Cardiac ventricle fibroblast (primary cell): ENCODE measurements around the gene MFSD1. TPM values are rescaled to one million over a fixed set of nuclear protein-coding genes. Genes with fewer than 3 reads are reported as not detected.

Experiments
- total RNA-seq: library from RNA; depleted of rRNA; stranded (reverse); fragments of >200 nt; gene quantifications from 2 replicates; pipeline ENCODE4 v1.2.3, GENCODE V29; 2015

The MFSD1 gene
- 46.8 and 51.8 TPM in 2 replicates for total RNA-seq

GRCh38 chr3:158801696-158802408, at the start of gene MFSD1:
Gene MFSD1 (plus strand): TSS chr3:158802054. CDS start chr3:158802153, 99 bp downstream.

Other genes with a start within 250 kb of the MFSD1 start
- gene MLF1, start 230.9 kb upstream of the MFSD1 start, total RNA-seq, result 4.4 and 4.5 TPM in 2 replicates
- gene GFM1, start 157.5 kb upstream of the MFSD1 start, total RNA-seq, result 18.4 and 20.7 TPM in 2 replicates
- 71.8 and 72.4 TPM in 2 replicates for gene LXN, start 129.4 kb upstream of the MFSD1 start, total RNA-seq
- 26.0 and 46.9 TPM in 2 replicates for gene RARRES1, start 69.6 kb upstream of the MFSD1 start, total RNA-seq